GM12878 (cell line): ENCODE measurements around the gene OR6N2. TPM values are rescaled to one million over a fixed set of nuclear protein-coding genes. Genes with fewer than 3 reads are reported as not detected.

ENCODE experiments used
- ATAC-seq: fragments of 200-7000 bp; cut with Tn5 transposase; 3 replicates; pipeline ENCODE4 v1.9.1; 2020; ENCODE audit warnings: mild to moderate bottlenecking, moderate library complexity
- BruUV-seq: library from RNA; stranded (reverse); fragments of 400-500 nt; replicated peaks from 2 replicates; lab custom pipeline; 2021; lab: Mats Ljungman, UMichigan
- CTCF ChIA-PET: fragments of 300-600 bp; sonication (Branson Sonifier 250); formaldehyde crosslinking; extraction: SDS; loops from one replicate; lab custom pipeline; 2021; ENCODE audit warnings: inconsistent platforms; lab: Yijun Ruan, JAX
- POLR2A ChIA-PET: fragments of 350-600 bp; formaldehyde crosslinking; extraction: SDS; loops from one replicate; lab custom pipeline; 2021; ENCODE audit warnings: inconsistent platforms; lab: Charles Lee
- RAD21 ChIA-PET: fragments of 300-600 bp; sonication (Branson Sonifier 250); formaldehyde crosslinking; loops from one replicate; lab custom pipeline; 2023; ENCODE audit warnings: antibody characterized with exemption; ENCODE audit not compliant: unreplicated experiment; lab: Charles Lee
- SMC1A ChIA-PET: fragments of 300-600 bp; sonication (Branson Sonifier 250); formaldehyde crosslinking; loops from one replicate; lab custom pipeline; 2023; ENCODE audit not compliant: unreplicated experiment, uncharacterized antibody; lab: Charles Lee
- DNase-seq: peaks from one replicate; pipeline ENCODE4 v3.0.0-alpha.2; 2011; ENCODE audit warnings: low read depth, low spot score
- FAIRE-seq: peaks from 3 replicates; lab custom pipeline; 2011; peaks lifted over from hg19 to GRCh38; lab: Jason Lieb, UNC
- H2AFZ ChIP-seq: 2 replicates; pipeline ENCODE4 v1.6.0; 2011; ENCODE audit warnings: low read depth, low read length, control low read depth; ENCODE audit not compliant: control insufficient read depth
- H3K27ac ChIP-seq: 2 replicates; pipeline ENCODE4 v1.5.1; 2011; ENCODE audit warnings: control low read depth; ENCODE audit not compliant: control insufficient read depth, insufficient read depth
- H3K27me3 ChIP-seq, 2 experiments: replicated peaks in 1 of 2; 2 replicates each; pipeline versions ENCODE4 v1.6.0 to v1.6.1; 2011; ENCODE audit warnings: low read length in 1 of 2; ENCODE audit not compliant: control insufficient read depth in 2 of 2, insufficient read depth in 2 of 2
- H3K36me3 ChIP-seq, 2 experiments: 2 replicates each; pipeline ENCODE4 v1.5.1; 2011; ENCODE audit warnings: low read length in 1 of 2; ENCODE audit not compliant: control insufficient read depth in 2 of 2, insufficient read depth in 2 of 2
- H3K4me1 ChIP-seq: 2 replicates; pipeline ENCODE4 v1.6.1; 2011; ENCODE audit warnings: mild to moderate bottlenecking, low read length, moderate library complexity, mixed read lengths; ENCODE audit not compliant: control insufficient read depth, insufficient read depth
- H3K4me2 ChIP-seq: 2 replicates; pipeline ENCODE4 v1.6.0; 2011; ENCODE audit warnings: control low read depth; ENCODE audit not compliant: control insufficient read depth, insufficient read depth
- H3K4me3 ChIP-seq: fragments of 200-600 bp; sonication (generic); 2 replicates; pipeline ENCODE4 v1.5.1; 2016
- H3K79me2 ChIP-seq: 2 replicates; pipeline ENCODE4 v1.6.0; 2011; ENCODE audit warnings: low read length; ENCODE audit not compliant: control insufficient read depth, insufficient read depth
- H3K9ac ChIP-seq: 2 replicates; pipeline ENCODE4 v1.8.0; 2011; ENCODE audit warnings: low read length, control low read depth, mixed read lengths; ENCODE audit not compliant: control insufficient read depth, insufficient read depth
- H3K9me3 ChIP-seq: replicated peaks from 3 replicates; pipeline ENCODE4 v1.5.1; 2011; ENCODE audit warnings: mild to moderate bottlenecking, low read length; ENCODE audit not compliant: control insufficient read depth, insufficient read depth
- H4K20me1 ChIP-seq: 2 replicates; pipeline ENCODE4 v1.6.0; 2011; ENCODE audit not compliant: control insufficient read depth, insufficient read depth
- ATF2 ChIP-seq: IDR thresholded peaks from 2 replicates; pipeline ENCODE4 v1.6.1; 2012; ENCODE audit warnings: low read length, inconsistent platforms
- CBX3 ChIP-seq: fragments of 200-600 bp; sonication (generic); IDR thresholded peaks from 2 replicates; pipeline ENCODE4 v1.6.1; 2016; ENCODE audit warnings: low read depth, borderline replicate concordance
- CHD2 ChIP-seq: IDR thresholded peaks from 2 replicates; pipeline ENCODE4 v1.6.1; 2011; ENCODE audit warnings: low read depth, low read length, improper control_type of control experiment, borderline replicate concordance
- EP300 ChIP-seq, 2 experiments: fragments of 150-350 bp in 1 of 2; IDR thresholded peaks; 2 replicates each; pipeline ENCODE4 v1.6.1; 2011 to 2012; ENCODE audit warnings: low read depth in 2 of 2, low read length in 2 of 2, borderline replicate concordance in 1 of 2, improper control_type of control experiment in 1 of 2, inconsistent platforms in 1 of 2; ENCODE audit not compliant: control insufficient read depth in 1 of 2
- JUND ChIP-seq: IDR thresholded peaks from 2 replicates; pipeline ENCODE4 v1.6.1; 2012; ENCODE audit warnings: low read depth, mild to moderate bottlenecking, low read length, improper control_type of control experiment, moderate library complexity
- KAT2A ChIP-seq: conservative IDR thresholded peaks from 2 replicates; pipeline ENCODE4 v1.6.1; 2011; ENCODE audit warnings: low read depth, low read length; ENCODE audit not compliant: control insufficient read depth
- MXI1 ChIP-seq: fragments of 150-350 bp; IDR thresholded peaks from 2 replicates; pipeline ENCODE4 v1.6.1; 2011; ENCODE audit warnings: low read depth, mild to moderate bottlenecking, inconsistent platforms, low read length, improper control_type of control experiment
- NFXL1 ChIP-seq: fragments of 450-650 bp; IDR thresholded peaks from 2 replicates; pipeline ENCODE4 v1.6.1; 2017; ENCODE audit warnings: antibody characterized with exemption, mild to moderate bottlenecking, borderline replicate concordance
- POLR2AphosphoS2 ChIP-seq: IDR thresholded peaks from 2 replicates; pipeline ENCODE4 v1.6.1; 2011; ENCODE audit warnings: low read depth, mild to moderate bottlenecking, low read length, improper control_type of control experiment, moderate library complexity
- RBBP5 ChIP-seq: fragments of 200-600 bp; sonication (generic); conservative IDR thresholded peaks from 2 replicates; pipeline ENCODE4 v1.6.1; 2016
- RELB ChIP-seq: fragments of 450-650 bp; IDR thresholded peaks from 2 replicates; pipeline ENCODE4 v1.6.1; 2017; ENCODE audit warnings: low read depth, mild to moderate bottlenecking, moderate library complexity
- SIN3A ChIP-seq: IDR thresholded peaks from 2 replicates; pipeline ENCODE4 v1.6.1; 2012; ENCODE audit warnings: low read depth, low read length, improper control_type of control experiment
- SKIL ChIP-seq: fragments of 450-650 bp; IDR thresholded peaks from 2 replicates; pipeline ENCODE4 v1.6.1; 2017; ENCODE audit warnings: mild to moderate bottlenecking, low read depth, inconsistent platforms; ENCODE audit not compliant: poor library complexity, severe bottlenecking
- SMAD1 ChIP-seq: fragments of 450-650 bp; IDR thresholded peaks from 2 replicates; pipeline ENCODE4 v1.6.1; 2018; ENCODE audit warnings: mild to moderate bottlenecking, low read depth; ENCODE audit not compliant: partially characterized antibody
- TAF1 ChIP-seq: IDR thresholded peaks from 2 replicates; pipeline ENCODE4 v1.6.1; 2011; ENCODE audit warnings: mild to moderate bottlenecking, low read depth, low read length, borderline replicate concordance
- TCF3 ChIP-seq: IDR thresholded peaks from 2 replicates; pipeline ENCODE4 v1.6.1; 2012; ENCODE audit warnings: low read depth, mild to moderate bottlenecking, low read length, borderline replicate concordance; ENCODE audit not compliant: insufficient read depth
- ZNF384 ChIP-seq: IDR thresholded peaks from 2 replicates; pipeline ENCODE4 v1.6.1; 2012; ENCODE audit warnings: low read depth, mild to moderate bottlenecking, low read length, improper control_type of control experiment, borderline replicate concordance
- WGBS: methylation state at CpG from one replicate; pipeline ENCODE4 v1.1.6; 2016; ENCODE audit warnings: low lambda C conversion rate; ENCODE audit not compliant: insufficient replicate concordance, insufficient coverage; ENCODE audit errors: missing lambda C conversion rate; 5-methylcytosine and 5-hydroxymethylcytosine counted together
- in situ Hi-C: fragments of 300-500 bp; cut with MboI; formaldehyde crosslinking; loops from 9 replicates; pipeline ENCODE4 v1.14.3; 2018; ENCODE audit warnings: mixed read lengths
- intact Hi-C: fragments of 100-400 bp; cut with micrococcal nuclease; formaldehyde crosslinking; loops from one replicate; pipeline ENCODE4 v1.14.2; 2022; ENCODE audit not compliant: unreplicated experiment
- polyA plus RNA-seq, 11 experiments: library from polyadenylated mRNA; depleted of rRNA in 4 of 11; unstranded in 6 of 11; stranded (reverse) in 5 of 11; fragments of >200 nt; fragmentation: Nextera tagmentation in 4 of 11; fragmentation: Illumina TruSeq in 1 of 11; extraction: Ambion mirVana in 4 of 11; extraction: Trizol in 1 of 11; gene quantifications; 1 replicate in 1 of 11; 2 replicates in 10 of 11; pipeline versions ENCODE4 v1.2.1 to v1.2.3, GENCODE V29; 2011 to 2016; ENCODE audit warnings: inconsistent platforms in 2 of 11, missing spikeins in 2 of 11, low read depth in 1 of 11
- total RNA-seq, 4 experiments: library from RNA; depleted of rRNA in 3 of 4; stranded (reverse); fragments of >200 nt in 3 of 4; fragmentation: Illumina TruSeq in 1 of 4; extraction: Trizol in 1 of 4; gene quantifications; 2 replicates each; pipeline versions ENCODE4 v1.2.1 to v1.2.3, GENCODE V29; 2013 to 2021

The OR6N2 gene
- total and polyA plus RNA-seq, 10 of the 15 experiments (the other 5 are each of a cell fraction or from before 2014, with no cell fraction given): not detected

- SMC1A ChIA-PET: interaction anchor here (0.6 to 1.7 kb wide), 2 partner anchors 12 to 138 kb away, joined by 4 to 5 read pairs; no protein-coding TSS in a partner anchor
- no peaks in the 10 kb centered on the region for H3K27me3 ChIP-seq
- H3K36me3 ChIP-seq: no peaks in the 10 kb centered on the region
- FAIRE-seq (no peak), ATAC-seq (no peak), DNase-seq (no peak)
- H2AFZ ChIP-seq: no peak overlapping the region
- RAD21 ChIA-PET: no interaction called here
- H3K79me2 ChIP-seq: no peaks in the 10 kb centered on the region
- H3K9me3 ChIP-seq: no peaks in the 10 kb centered on the region
- no peak overlapping the region for H3K4me3 ChIP-seq
- TF ChIP-seq JUND: no peak
- TF ChIP-seq POLR2AphosphoS2: no peak
- no peak for TF ChIP-seq SKIL
- no peak for TF ChIP-seq NFXL1
- no peak for TF ChIP-seq TAF1
- no peak for TF ChIP-seq SMAD1
- no peak for TF ChIP-seq EP300 (IDR thresholded peaks at IDR 0.05; ENCODE audit: borderline replicate concordance in 1 of 2, control insufficient read depth in 1 of 2, low read depth in 2 of 2, low read length in 2 of 2)
- no peak for TF ChIP-seq RELB
- TF ChIP-seq MXI1: no peak
- TF ChIP-seq CHD2: no peak
- no peak for TF ChIP-seq RBBP5
- no peak for TF ChIP-seq SIN3A
- TF ChIP-seq KAT2A: no peak
- no peak for TF ChIP-seq ATF2
- no peak for TF ChIP-seq TCF3
- TF ChIP-seq CBX3: no peak
- TF ChIP-seq ZNF384: no peak
- POLR2A ChIA-PET: no interaction called here
- intact Hi-C loops (no loop called here), in situ Hi-C loops (no loop called here)
- H3K4me2 ChIP-seq: no peak overlapping the region
- WGBS: 58% methylated on average over 4 of the region's 4 CpGs
- no TSS peak for BruUV-seq
- no peaks in the 10 kb centered on the region for H4K20me1 ChIP-seq
- no peak overlapping the region for H3K27ac ChIP-seq
- H3K4me1 ChIP-seq: no peaks in the 10 kb centered on the region
- CTCF ChIA-PET: no interaction called here
- H3K9ac ChIP-seq: no peak overlapping the region
Observed at GRCh38 chr1:158730453-158730852, 50.6 kb downstream of the OR6N2 start.
